Liver (tissue), 9 donors: ENCODE results near the gene LSM4. TPM values are rescaled to one million over a fixed set of nuclear protein-coding genes. Genes with fewer than 3 reads are reported as not detected.

Source experiments
- DNase-seq: peaks from one replicate; pipeline ENCODE4 v3.0.0-alpha.2; 2017; ENCODE audit warnings: low spot score
- H3K27ac ChIP-seq, 2 donors: one replicate each; pipeline ENCODE4 v1.7.0; 2013; ENCODE audit warnings: inconsistent platforms in 2 of 2, low read length in 2 of 2, control low read depth in 1 of 2, low read depth in 1 of 2, mild to moderate bottlenecking in 1 of 2
- H3K27me3 ChIP-seq, 4 donors: one replicate each; pipeline versions ENCODE4 v1.6.1 to v1.7.0; 2013; ENCODE audit warnings: low read length in 3 of 4, inconsistent platforms in 1 of 4, mild to moderate bottlenecking in 1 of 4, moderate library complexity in 1 of 4; ENCODE audit not compliant: control insufficient read depth in 4 of 4, insufficient read depth in 4 of 4
- H3K36me3 ChIP-seq, 4 donors: one replicate each; pipeline versions ENCODE4 v1.6.1 to v1.7.0; 2013; ENCODE audit warnings: low read length in 3 of 4, mild to moderate bottlenecking in 3 of 4, low read depth in 1 of 4, moderate library complexity in 1 of 4; ENCODE audit not compliant: control insufficient read depth in 4 of 4, insufficient read depth in 3 of 4
- H3K4me1 ChIP-seq, 4 donors: one replicate each; pipeline versions ENCODE4 v1.6.1 to v1.7.0; 2013; ENCODE audit warnings: low read length in 3 of 4, mild to moderate bottlenecking in 3 of 4, moderate library complexity in 1 of 4; ENCODE audit not compliant: control insufficient read depth in 4 of 4, insufficient read depth in 4 of 4
- H3K4me3 ChIP-seq, 3 donors: one replicate each; pipeline versions ENCODE4 v1.6.1 to v1.7.0; 2013; ENCODE audit warnings: low read length in 3 of 3, control low read depth in 1 of 3, low read depth in 1 of 3, mild to moderate bottlenecking in 1 of 3
- H3K9ac ChIP-seq, 2 donors: one replicate each; pipeline ENCODE4 v1.7.0; 2013; ENCODE audit warnings: low read length in 2 of 2, mild to moderate bottlenecking in 2 of 2, moderate library complexity in 2 of 2, control low read depth in 1 of 2, low read depth in 1 of 2
- H3K9me3 ChIP-seq, 4 donors: one replicate each; pipeline versions ENCODE4 v1.6.1 to v1.7.0; 2013; ENCODE audit warnings: low read length in 3 of 4; ENCODE audit not compliant: control insufficient read depth in 4 of 4
- ATF3 ChIP-seq: IDR thresholded peaks from 2 replicates; pipeline ENCODE4 v1.6.1; 2016; ENCODE audit warnings: antibody characterized with exemption
- CTCF ChIP-seq: fragments of 150-350 bp; IDR thresholded peaks from 2 replicates; pipeline ENCODE4 v1.5.1; 2017; ENCODE audit warnings: improper control_type of control experiment, low read depth, low read length; ENCODE audit not compliant: missing input control
- EGR1 ChIP-seq, 2 donors: IDR thresholded peaks; 2 replicates each; pipeline ENCODE4 v1.6.1; 2016 to 2018; ENCODE audit warnings: antibody characterized with exemption in 2 of 2, low read depth in 2 of 2
- FOXA1 ChIP-seq: IDR thresholded peaks from 2 replicates; pipeline ENCODE4 v1.6.1; 2016; ENCODE audit warnings: antibody characterized with exemption
- FOXA2 ChIP-seq: IDR thresholded peaks from 2 replicates; pipeline ENCODE4 v1.6.1; 2016; ENCODE audit warnings: antibody characterized with exemption
- GABPA ChIP-seq, 2 donors: IDR thresholded peaks in 1 of 2; conservative IDR thresholded peaks in 1 of 2; 2 replicates each; pipeline ENCODE4 v1.6.1; 2016; ENCODE audit warnings: antibody characterized with exemption in 2 of 2, mild to moderate bottlenecking in 1 of 2, moderate library complexity in 1 of 2
- HNF4A ChIP-seq, 2 donors: conservative IDR thresholded peaks; 2 replicates each; pipeline ENCODE4 v1.6.1; 2016; ENCODE audit warnings: antibody characterized with exemption in 2 of 2, mild to moderate bottlenecking in 2 of 2
- HNF4G ChIP-seq: IDR thresholded peaks from 2 replicates; pipeline ENCODE4 v1.6.1; 2016; ENCODE audit warnings: antibody characterized with exemption
- JUND ChIP-seq, 2 donors: IDR thresholded peaks; 2 replicates each; pipeline ENCODE4 v1.6.1; 2016; ENCODE audit warnings: antibody characterized with exemption in 2 of 2
- MAX ChIP-seq: IDR thresholded peaks from 2 replicates; pipeline ENCODE4 v1.6.1; 2016; ENCODE audit warnings: antibody characterized with exemption
- NR2F2 ChIP-seq: IDR thresholded peaks from 2 replicates; pipeline ENCODE4 v1.6.1; 2016; ENCODE audit warnings: antibody characterized with exemption
- RAD21 ChIP-seq, 2 donors: IDR thresholded peaks; 2 replicates each; pipeline ENCODE4 v1.6.1; 2016; ENCODE audit warnings: antibody characterized with exemption in 2 of 2, mild to moderate bottlenecking in 2 of 2
- REST ChIP-seq: IDR thresholded peaks from 2 replicates; pipeline ENCODE4 v1.6.1; 2016; ENCODE audit warnings: antibody characterized with exemption, mild to moderate bottlenecking
- RXRA ChIP-seq, 2 donors: IDR thresholded peaks; 2 replicates each; pipeline ENCODE4 v1.6.1; 2017 to 2018; ENCODE audit warnings: antibody characterized with exemption in 2 of 2, mild to moderate bottlenecking in 1 of 2
- SP1 ChIP-seq: IDR thresholded peaks from 2 replicates; pipeline ENCODE4 v1.6.1; 2018; ENCODE audit warnings: antibody characterized with exemption, mild to moderate bottlenecking
- TAF1 ChIP-seq: conservative IDR thresholded peaks from 2 replicates; pipeline ENCODE4 v1.6.1; 2016; ENCODE audit warnings: antibody characterized with exemption, mild to moderate bottlenecking
- YY1 ChIP-seq: IDR thresholded peaks from 2 replicates; pipeline ENCODE4 v1.6.1; 2016; ENCODE audit warnings: antibody characterized with exemption, mild to moderate bottlenecking
- ZBTB33 ChIP-seq: IDR thresholded peaks from 2 replicates; pipeline ENCODE4 v1.6.1; 2016; ENCODE audit warnings: antibody characterized with exemption
- whole genome bisulfite sequencing: extraction: QIAGEN DNeasy Blood & Tissue Kit; methylation state at CpG from one replicate; pipeline ENCODE4 v1.1.7; 2013; 5-methylcytosine and 5-hydroxymethylcytosine counted together
- polyA plus RNA-seq, 2 donors: library from polyadenylated mRNA; stranded (reverse) in 1 of 2; unstranded in 1 of 2; fragments of 200-250 nt in 1 of 2; fragments of >200 nt in 1 of 2; fragmentation: Nextera tagmentation in 1 of 2; extraction: Ambion mirVana in 1 of 2; gene quantifications; one replicate each; pipeline versions ENCODE4 v1.2.1 to v1.2.3, GENCODE V29; 2013 to 2015
- total RNA-seq, 2 donors: library from RNA; depleted of rRNA; stranded (reverse); fragments of >200 nt; gene quantifications; one replicate each; pipeline ENCODE4 v1.2.3, GENCODE V29; 2014
- donor health status: healthy.
- donor health status: healthy.
- donor health status: healthy.
- donor health status: healthy.
- donor health status: healthy.

LSM4 gene
- total and polyA plus RNA-seq, 4 donors = 42.4 to 100 (median 75.1) TPM

GRCh38 chr19:18307271-18307681 lies 15.6 kb downstream of the LSM4 start (continued):
- TF ChIP-seq ZBTB33 (no peak), RAD21 (IDR thresholded peaks at IDR 0.05) (no peak), HNF4G (no peak), JUND (IDR thresholded peaks at IDR 0.05) (no peak)

- Histone ChIP-seq H3K9ac (no peak overlapping the region), H3K36me3 (peaks cover 0 to 3% (median under 1%) of the 10 kb centered on the region in 4 donors), H3K27me3 (no peaks in the 10 kb centered on the region), H3K9me3 (no peaks in the 10 kb centered on the region), H3K27ac (no peak overlapping the region), H3K4me1 (peaks cover 6 to 32% (median 17%) of the 10 kb centered on the region in 4 donors), H3K4me3 (no peak overlapping the region)
- DNase-seq = no peak
- whole genome bisulfite sequencing = 87% methylated on average over 14 of the region's 14 CpGs
- TF ChIP-seq NR2F2 (no peak), ZBTB33 (no peak), GABPA (IDR thresholded peaks at IDR 0.05 in 1 of 2, conservative IDR thresholded peaks at IDR 0.05 in 1 of 2) (no peak), CTCF (no peak), RAD21 (IDR thresholded peaks at IDR 0.05) (no peak), YY1 (no peak), HNF4A (conservative IDR thresholded peaks at IDR 0.05) (no peak), FOXA2 (no peak), RXRA (IDR thresholded peaks at IDR 0.05) (no peak), EGR1 (IDR thresholded peaks at IDR 0.05; ENCODE audit: low read depth in 2 of 2) (no peak), REST (no peak), JUND (IDR thresholded peaks at IDR 0.05) (no peak), FOXA1 (no peak), ATF3 (no peak), HNF4G (no peak), SP1 (no peak), MAX (no peak), TAF1 (no peak)
Measured at GRCh38 chr19:18306888-18307260, 16.0 kb downstream of the LSM4 start.
